ENCODE results near the gene DDX23. TPM values are rescaled to one million over a fixed set of nuclear protein-coding genes. Genes with fewer than 3 reads are reported as not detected.

DDX23 gene
- total RNA-seq, 1 donor from 2014 or later, result 68.7 TPM

- TF ChIP-seq, protein P1, sequence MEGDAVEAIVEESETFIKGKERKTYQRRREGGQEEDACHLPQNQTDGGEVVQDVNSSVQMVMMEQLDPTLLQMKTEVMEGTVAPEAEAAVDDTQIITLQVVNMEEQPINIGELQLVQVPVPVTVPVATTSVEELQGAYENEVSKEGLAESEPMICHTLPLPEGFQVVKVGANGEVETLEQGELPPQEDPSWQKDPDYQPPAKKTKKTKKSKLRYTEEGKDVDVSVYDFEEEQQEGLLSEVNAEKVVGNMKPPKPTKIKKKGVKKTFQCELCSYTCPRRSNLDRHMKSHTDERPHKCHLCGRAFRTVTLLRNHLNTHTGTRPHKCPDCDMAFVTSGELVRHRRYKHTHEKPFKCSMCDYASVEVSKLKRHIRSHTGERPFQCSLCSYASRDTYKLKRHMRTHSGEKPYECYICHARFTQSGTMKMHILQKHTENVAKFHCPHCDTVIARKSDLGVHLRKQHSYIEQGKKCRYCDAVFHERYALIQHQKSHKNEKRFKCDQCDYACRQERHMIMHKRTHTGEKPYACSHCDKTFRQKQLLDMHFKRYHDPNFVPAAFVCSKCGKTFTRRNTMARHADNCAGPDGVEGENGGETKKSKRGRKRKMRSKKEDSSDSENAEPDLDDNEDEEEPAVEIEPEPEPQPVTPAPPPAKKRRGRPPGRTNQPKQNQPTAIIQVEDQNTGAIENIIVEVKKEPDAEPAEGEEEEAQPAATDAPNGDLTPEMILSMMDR (IDR thresholded peaks at IDR 0.05; ENCODE audit: insufficient read depth, low read length, severe bottlenecking), result peak; percentile 12
- no peaks in the 10 kb centered on the region for H3K27me3 ChIP-seq (ENCODE audit: control insufficient read depth, insufficient read depth, low read length)
- FAIRE-seq, result no peak
- DNase-seq (ENCODE audit: low read depth), result no peak
- H3K4me3 ChIP-seq (ENCODE audit: low read depth, low read length), result peak overlapping the region; percentile 63
- H3K36me3 ChIP-seq (ENCODE audit: control insufficient read depth, insufficient read depth, low read length), result no peaks in the 10 kb centered on the region
Measured at GRCh38 chr12:48818831-48819590, 33.0 kb downstream of the DDX23 start.

- no peaks in the 10 kb centered on the region for H3K27me3 ChIP-seq (ENCODE audit: control insufficient read depth, insufficient read depth, low read length)
- H3K36me3 ChIP-seq (ENCODE audit: control insufficient read depth, insufficient read depth, low read length), result no peaks in the 10 kb centered on the region
- TF ChIP-seq, protein P1 (IDR thresholded peaks at IDR 0.05; ENCODE audit: insufficient read depth, low read length, severe bottlenecking), result no peak
- no peak for FAIRE-seq
- DNase-seq (ENCODE audit: low read depth), result peak; percentile 34
- H3K4me3 ChIP-seq (ENCODE audit: low read depth, low read length), result peak within 1 kb of the TSS; percentile 63
Measured at GRCh38 chr12:48817873-48818830, 33.8 kb downstream of the DDX23 start, which contains the start of gene CACNB3. TSS of gene CACNB3 (plus strand) at chr12:48818496. CDS start at chr12:48818930, 434 bp downstream.

DNA sequence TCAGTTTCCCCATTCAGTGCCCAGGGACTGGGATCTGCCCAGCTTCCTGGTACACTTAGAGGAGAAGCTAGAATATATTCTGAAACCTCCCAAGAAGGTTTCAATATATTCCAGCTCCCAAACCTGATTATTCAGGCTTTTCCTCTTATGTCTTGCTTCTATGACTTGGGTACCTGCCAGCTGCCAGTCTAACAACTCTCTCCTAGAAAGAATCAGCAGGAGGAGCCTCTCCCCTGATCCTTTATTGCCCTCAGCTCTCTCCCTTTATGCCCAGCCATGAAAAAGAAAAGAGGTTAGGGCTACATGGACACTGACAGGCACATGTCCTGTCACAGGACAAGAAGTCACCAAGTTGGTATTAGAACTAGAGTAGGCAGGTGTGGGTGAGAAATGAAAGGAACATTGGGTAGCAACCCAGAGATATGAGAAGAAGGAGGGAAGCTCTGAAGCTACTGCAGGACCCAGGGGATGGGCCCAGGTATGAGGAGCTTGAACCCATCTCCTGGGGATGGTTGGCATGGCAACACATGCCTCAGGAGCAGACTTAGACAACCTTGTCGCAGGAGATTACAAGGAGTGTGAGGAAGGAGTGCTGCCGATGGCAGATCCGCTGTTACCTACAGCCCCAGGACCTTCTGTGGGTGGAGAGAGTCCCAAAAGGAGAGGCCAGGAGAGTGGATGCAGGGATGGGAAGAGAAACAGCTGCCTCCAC lies 35.7 kb downstream of the DDX23 start:
- TF ChIP-seq, protein P1 (IDR thresholded peaks at IDR 0.05; ENCODE audit: insufficient read depth, low read length, severe bottlenecking), result no peak
- FAIRE-seq (no peak), DNase-seq (ENCODE audit: low read depth) (no peak)
- Histone ChIP-seq H3K27me3 (ENCODE audit: control insufficient read depth, insufficient read depth, low read length) (no peaks in the 10 kb centered on the region), H3K36me3 (ENCODE audit: control insufficient read depth, insufficient read depth, low read length) (no peaks in the 10 kb centered on the region), H3K4me3 (ENCODE audit: low read depth, low read length) (no peak overlapping the region)

DNA sequence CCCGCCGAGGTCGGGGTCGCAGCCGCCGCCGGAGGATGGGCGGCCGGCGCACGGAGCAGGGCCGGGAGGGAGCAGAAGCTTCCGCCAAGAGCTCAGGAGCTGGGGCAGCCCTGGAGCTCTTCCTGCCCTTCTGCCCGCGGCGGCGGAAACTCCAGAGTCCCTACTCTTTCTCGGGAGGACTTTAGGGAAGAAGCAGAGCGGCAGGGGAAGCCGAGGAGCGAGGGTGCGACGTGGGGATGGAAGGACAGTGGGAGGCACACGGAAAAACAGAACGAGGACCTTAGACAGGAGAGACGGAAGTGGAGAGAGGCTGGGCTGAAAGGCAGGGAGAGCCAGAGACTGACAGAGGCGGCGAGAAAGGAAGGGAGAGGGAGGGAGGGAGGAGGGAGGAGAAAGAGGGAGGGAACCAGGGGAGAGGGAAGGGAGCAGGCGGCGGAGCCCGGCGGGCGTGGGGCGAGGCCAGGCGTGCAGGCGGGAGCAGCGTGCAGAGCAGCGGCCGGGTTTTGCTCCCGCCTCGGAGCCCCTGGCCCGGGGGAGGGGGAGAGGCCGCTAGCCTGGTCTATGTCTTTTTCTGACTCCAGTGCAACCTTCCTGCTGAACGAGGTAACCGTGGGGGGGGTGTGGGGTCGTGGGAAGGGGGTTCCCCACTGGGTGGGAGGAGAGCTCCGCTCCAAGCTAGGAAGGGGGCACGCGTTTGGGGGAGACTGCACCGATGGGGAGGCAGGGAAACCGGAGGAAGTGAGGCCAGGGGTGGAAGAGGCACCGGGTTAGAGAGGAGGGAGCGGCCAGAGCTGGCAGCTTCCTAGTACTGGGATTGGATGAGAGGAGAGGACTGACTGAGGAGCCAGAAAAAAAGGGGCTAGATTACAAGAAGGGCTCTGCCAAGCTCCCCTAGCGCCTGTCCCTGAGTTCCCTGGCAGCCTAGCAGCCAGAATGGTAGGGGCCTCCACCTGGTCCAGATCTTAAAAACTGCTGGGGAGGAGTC lies 36.5 kb downstream of the DDX23 start:
- peak overlapping the region; percentile 59 for H3K4me3 ChIP-seq (ENCODE audit: low read depth, low read length)
- H3K36me3 ChIP-seq (ENCODE audit: control insufficient read depth, insufficient read depth, low read length), result no peaks in the 10 kb centered on the region
- TF ChIP-seq, protein P1 (IDR thresholded peaks at IDR 0.05; ENCODE audit: insufficient read depth, low read length, severe bottlenecking), result no peak
- no peak for FAIRE-seq
- peak; percentile 78 for DNase-seq (ENCODE audit: low read depth)
- no peaks in the 10 kb centered on the region for H3K27me3 ChIP-seq (ENCODE audit: control insufficient read depth, insufficient read depth, low read length)
